A549 treated with Hydrocortisone at 1 μM for 4 hours (cell line): ENCODE measurements around the gene ADIPOQ. TPM values are rescaled to one million over a fixed set of nuclear protein-coding genes. Genes with fewer than 3 reads are reported as not detected.

ENCODE experiments used
- total RNA-seq: library from RNA; stranded (reverse); fragments of 200-300 nt; extraction: Qiagen RNA extraction; gene quantifications from 5 replicates; pipeline ENCODE4 v1.2.3, GENCODE V29; 2022

Gene ADIPOQ
- total RNA-seq = not detected in 5 replicates

GRCh38 chr3:186842426-186843038, at the start of gene ADIPOQ:
Gene ADIPOQ, plus strand, starts transcription at chr3:186842710. Its CDS starts 10,349 bp downstream, at chr3:186853059.

GRCh38 chr3:186806089-186807055, 36.1 kb upstream of the ADIPOQ start, which contains the start of gene RFC4:
Gene RFC4, minus strand, starts transcription at chr3:186806482. Its CDS starts 1,769 bp downstream, at chr3:186804713.

Other genes starting within 250 kb of the ADIPOQ start
- 0.09 to 0.13 TPM (median 0.12 TPM) in 4 of 5 replicates, not detected in the other for gene AHSG, start 229.7 kb upstream of the ADIPOQ start, total RNA-seq
- gene FETUB, start 202.3 kb upstream of the ADIPOQ start, total RNA-seq = 0.12 to 0.34 TPM (median 0.15 TPM) in 3 of 5 replicates, not detected in the others
- not detected in 5 replicates for gene HRG, start 176.7 kb upstream of the ADIPOQ start, total RNA-seq
- gene KNG1, start 125.4 kb upstream of the ADIPOQ start, total RNA-seq = 0.06 TPM in 1 of 5 replicates, not detected in the others
- 126 to 149 TPM (median 136 TPM) in 5 replicates for gene EIF4A2, start 59.1 kb upstream of the ADIPOQ start, total RNA-seq
- gene RFC4, start 36.2 kb upstream of the ADIPOQ start, total RNA-seq = 41.0 to 61.1 TPM (median 47.8 TPM) in 5 replicates
- 2.9 to 4.5 TPM (median 3.9 TPM) in 5 replicates for gene ST6GAL1, start 87.8 kb downstream of the ADIPOQ start, total RNA-seq